Sigmoid colon (tissue), 4 donors: ENCODE results near the gene AGL.

Source experiments
- EP300 ChIP-seq, 4 donors: sonication (generic); formaldehyde crosslinking; IDR thresholded peaks; one replicate each; pipeline ENCODE4 v1.6.1; 2017; ENCODE audit warnings: antibody characterized with exemption in 4 of 4
- POLR2A ChIP-seq, 2 donors: fragments of 450-650 bp; IDR thresholded peaks; one replicate each; pipeline ENCODE4 v1.6.1; 2016; ENCODE audit warnings: antibody characterized with exemption in 2 of 2, mild to moderate bottlenecking in 2 of 2, moderate library complexity in 2 of 2
- POLR2AphosphoS5 ChIP-seq, 4 donors: sonication (generic); formaldehyde crosslinking; IDR thresholded peaks; one replicate each; pipeline ENCODE4 v1.6.1; 2017; ENCODE audit warnings: antibody characterized with exemption in 4 of 4
- TF ChIP-seq, protein P1 (sequence below), 4 experiments: fragments of 450-650 bp in 3 of 4; fragments of 200-600 bp in 1 of 4; IDR thresholded peaks; one replicate each; pipeline ENCODE4 v1.5.1; 2016 to 2019; ENCODE audit warnings: antibody characterized with exemption in 4 of 4, mild to moderate bottlenecking in 3 of 4, moderate library complexity in 2 of 4

DNA sequence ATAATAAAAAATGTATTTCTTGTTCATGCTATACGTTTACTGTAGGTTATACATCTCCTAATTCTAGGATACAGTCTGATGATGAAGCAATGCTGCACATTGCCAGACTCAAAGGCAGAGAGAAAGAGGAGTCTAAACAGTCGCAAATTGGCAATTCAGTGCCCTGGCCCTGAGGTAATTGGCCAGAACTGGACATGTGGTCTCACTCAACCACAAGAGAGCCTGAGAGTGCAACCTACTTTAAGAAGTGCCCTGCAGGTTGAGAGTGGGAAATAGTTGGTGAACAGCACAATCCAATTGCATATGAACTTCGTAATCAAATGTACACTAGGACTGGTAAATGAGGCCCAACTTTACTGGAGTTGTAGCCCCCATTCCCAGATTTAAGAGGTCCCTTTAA, 114.6 kb downstream of the AGL start:
- TF ChIP-seq, protein P1, sequence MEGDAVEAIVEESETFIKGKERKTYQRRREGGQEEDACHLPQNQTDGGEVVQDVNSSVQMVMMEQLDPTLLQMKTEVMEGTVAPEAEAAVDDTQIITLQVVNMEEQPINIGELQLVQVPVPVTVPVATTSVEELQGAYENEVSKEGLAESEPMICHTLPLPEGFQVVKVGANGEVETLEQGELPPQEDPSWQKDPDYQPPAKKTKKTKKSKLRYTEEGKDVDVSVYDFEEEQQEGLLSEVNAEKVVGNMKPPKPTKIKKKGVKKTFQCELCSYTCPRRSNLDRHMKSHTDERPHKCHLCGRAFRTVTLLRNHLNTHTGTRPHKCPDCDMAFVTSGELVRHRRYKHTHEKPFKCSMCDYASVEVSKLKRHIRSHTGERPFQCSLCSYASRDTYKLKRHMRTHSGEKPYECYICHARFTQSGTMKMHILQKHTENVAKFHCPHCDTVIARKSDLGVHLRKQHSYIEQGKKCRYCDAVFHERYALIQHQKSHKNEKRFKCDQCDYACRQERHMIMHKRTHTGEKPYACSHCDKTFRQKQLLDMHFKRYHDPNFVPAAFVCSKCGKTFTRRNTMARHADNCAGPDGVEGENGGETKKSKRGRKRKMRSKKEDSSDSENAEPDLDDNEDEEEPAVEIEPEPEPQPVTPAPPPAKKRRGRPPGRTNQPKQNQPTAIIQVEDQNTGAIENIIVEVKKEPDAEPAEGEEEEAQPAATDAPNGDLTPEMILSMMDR (IDR thresholded peaks at IDR 0.05) = no peak
- no peak for TF ChIP-seq POLR2A (IDR thresholded peaks at IDR 0.05)
- no peak for TF ChIP-seq EP300 (IDR thresholded peaks at IDR 0.05)
- TF ChIP-seq POLR2AphosphoS5 (IDR thresholded peaks at IDR 0.05) = no peak
